Gastrocnemius medialis (tissue), 4 donors: ENCODE data around the gene VAV2. TPM values are rescaled to one million over a fixed set of nuclear protein-coding genes. Genes with fewer than 3 reads are reported as not detected.

Source experiments
- ATAC-seq, 2 donors: fragments of 150-250 bp; one replicate each; pipeline ENCODE4 v1.9.1; 2016
- DNase-seq, 2 donors: peaks; one replicate each; pipeline ENCODE4 v3.0.0-alpha.2; 2019
- H3K27ac ChIP-seq, 4 donors: fragments of 200-600 bp; sonication (generic); 1 replicate in 1 of 4; 2 replicates in 3 of 4; pipeline ENCODE4 v1.5.1; 2016 to 2018; ENCODE audit warnings: mild to moderate bottlenecking in 2 of 4, moderate library complexity in 1 of 4
- H3K27me3 ChIP-seq, 3 donors: fragments of 200-600 bp; sonication (generic) in 2 of 3; 1 replicate in 1 of 3; 2 replicates in 2 of 3; pipeline versions ENCODE4 v1.5.1 to v1.6.0; 2016 to 2019; ENCODE audit warnings: mild to moderate bottlenecking in 1 of 3, moderate library complexity in 1 of 3
- H3K36me3 ChIP-seq, 2 donors: fragments of 200-600 bp; sonication (generic) in 1 of 2; one replicate each; pipeline ENCODE4 v1.5.1; 2017 to 2018
- H3K4me1 ChIP-seq, 2 donors: fragments of 200-600 bp; sonication (generic) in 1 of 2; one replicate each; pipeline ENCODE4 v1.5.1; 2016 to 2017; ENCODE audit warnings: mild to moderate bottlenecking in 2 of 2
- H3K4me3 ChIP-seq, 4 donors: fragments of 200-600 bp; sonication (generic) in 3 of 4; 1 replicate in 1 of 4; 2 replicates in 3 of 4; pipeline ENCODE4 v1.5.1; 2016 to 2019; ENCODE audit warnings: mild to moderate bottlenecking in 2 of 4
- H3K9me3 ChIP-seq, 3 donors: fragments of 200-600 bp; sonication (generic) in 2 of 3; 1 replicate in 1 of 3; 2 replicates in 2 of 3; pipeline ENCODE4 v1.5.1; 2016 to 2019
- POLR2A ChIP-seq, 2 donors: fragments of 450-650 bp; IDR thresholded peaks; one replicate each; pipeline ENCODE4 v1.6.1; 2017; ENCODE audit warnings: antibody characterized with exemption in 2 of 2, mild to moderate bottlenecking in 2 of 2, moderate library complexity in 2 of 2
- in situ Hi-C, 4 donors: fragments of 200-750 bp; cut with MboI; loops; one replicate each; pipeline versions ENCODE4 v1.15.0 to v1.8.0; 2017; ENCODE audit warnings: low sequenced_read_pairs in 4 of 4
- intact Hi-C: fragments of 100-400 bp; cut with DNase I; formaldehyde crosslinking; loops from one replicate; pipeline ENCODE4 v1.15.1; 2023; ENCODE audit warnings: low total_unique reads
- total RNA-seq, 4 donors: library from RNA; depleted of rRNA; stranded (reverse); fragments of >200 nt; gene quantifications; one replicate each; pipeline versions ENCODE4 v1.1.0 to v1.2.3, GENCODE V29; 2016
- TF ChIP-seq, protein P1 (sequence below), 5 experiments: fragments of 450-650 bp in 3 of 5; fragments of 200-600 bp in 2 of 5; sonication (generic) in 2 of 5; IDR thresholded peaks in 4 of 5; conservative IDR thresholded peaks in 1 of 5; 1 replicate in 4 of 5; 2 replicates in 1 of 5; pipeline ENCODE4 v1.5.1; 2016 to 2019; ENCODE audit warnings: antibody characterized with exemption in 5 of 5, mild to moderate bottlenecking in 3 of 5, moderate library complexity in 3 of 5

VAV2 gene
- total RNA-seq, 4 donors from 2014 or later: 0.51 to 1.2 (median 0.97) TPM

DNA sequence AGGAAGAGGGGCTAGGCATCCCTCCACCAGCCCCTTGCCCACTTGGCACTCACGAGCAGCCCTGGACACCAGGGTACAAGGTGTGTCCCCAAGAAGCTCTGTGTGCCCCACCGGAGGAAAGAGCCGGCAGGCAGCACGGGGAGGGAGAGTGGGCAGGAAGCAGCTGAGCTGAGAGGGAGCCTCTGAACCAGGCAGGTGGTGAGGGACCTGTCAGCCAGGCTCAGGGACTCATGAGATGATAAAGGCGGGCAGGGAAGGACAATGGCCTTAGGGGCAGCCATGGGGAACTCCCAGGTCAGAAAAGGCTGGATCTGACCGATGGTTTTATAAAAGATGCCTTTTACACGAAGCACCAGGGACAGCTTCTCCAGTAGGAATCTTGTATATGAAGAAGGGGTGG, 112.0 kb downstream of the VAV2 start:
- no peaks in the 10 kb centered on the region for H3K9me3 ChIP-seq

DNA sequence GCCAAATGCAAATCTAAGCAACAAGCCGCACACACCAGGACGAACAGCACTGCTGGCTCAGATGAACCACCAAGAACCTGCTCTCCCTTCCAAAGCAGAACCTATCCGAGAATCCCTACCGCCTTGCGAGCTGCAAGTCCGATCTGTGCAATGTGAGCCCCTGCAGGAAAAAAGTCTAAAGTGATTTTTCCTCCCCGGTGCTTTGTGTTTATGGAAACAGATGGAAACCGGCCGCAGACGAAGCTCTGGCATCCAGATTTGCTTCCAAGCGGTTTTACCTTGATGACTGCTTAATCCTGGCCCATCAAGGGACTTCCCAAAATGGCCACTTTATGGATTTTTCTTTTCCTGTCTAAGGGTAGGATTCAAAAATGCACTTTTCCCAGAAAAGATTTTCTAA, 112.5 kb downstream of the VAV2 start:
- Histone ChIP-seq H3K9me3 (no peaks in the 10 kb centered on the region), H3K27ac (no peak overlapping the region), H3K4me1 (no peaks in the 10 kb centered on the region), H3K27me3 (no peaks in the 10 kb centered on the region), H3K4me3 (no peak overlapping the region), H3K36me3 (no peaks in the 10 kb centered on the region)
- no peak for ATAC-seq
- no peak for DNase-seq
- intact Hi-C loops: no loop called here
- in situ Hi-C loops: no loop called here
- TF ChIP-seq, protein P1, sequence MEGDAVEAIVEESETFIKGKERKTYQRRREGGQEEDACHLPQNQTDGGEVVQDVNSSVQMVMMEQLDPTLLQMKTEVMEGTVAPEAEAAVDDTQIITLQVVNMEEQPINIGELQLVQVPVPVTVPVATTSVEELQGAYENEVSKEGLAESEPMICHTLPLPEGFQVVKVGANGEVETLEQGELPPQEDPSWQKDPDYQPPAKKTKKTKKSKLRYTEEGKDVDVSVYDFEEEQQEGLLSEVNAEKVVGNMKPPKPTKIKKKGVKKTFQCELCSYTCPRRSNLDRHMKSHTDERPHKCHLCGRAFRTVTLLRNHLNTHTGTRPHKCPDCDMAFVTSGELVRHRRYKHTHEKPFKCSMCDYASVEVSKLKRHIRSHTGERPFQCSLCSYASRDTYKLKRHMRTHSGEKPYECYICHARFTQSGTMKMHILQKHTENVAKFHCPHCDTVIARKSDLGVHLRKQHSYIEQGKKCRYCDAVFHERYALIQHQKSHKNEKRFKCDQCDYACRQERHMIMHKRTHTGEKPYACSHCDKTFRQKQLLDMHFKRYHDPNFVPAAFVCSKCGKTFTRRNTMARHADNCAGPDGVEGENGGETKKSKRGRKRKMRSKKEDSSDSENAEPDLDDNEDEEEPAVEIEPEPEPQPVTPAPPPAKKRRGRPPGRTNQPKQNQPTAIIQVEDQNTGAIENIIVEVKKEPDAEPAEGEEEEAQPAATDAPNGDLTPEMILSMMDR (IDR thresholded peaks at IDR 0.05 in 4 of 5, conservative IDR thresholded peaks at IDR 0.05 in 1 of 5): no peak
- no peak for TF ChIP-seq POLR2A (IDR thresholded peaks at IDR 0.05)

More for the DNA sequence above, 112.0 kb downstream of the VAV2 start:
- Histone ChIP-seq H3K36me3 (no peaks in the 10 kb centered on the region), H3K4me1 (no peaks in the 10 kb centered on the region), H3K27me3 (no peaks in the 10 kb centered on the region), H3K27ac (no peak overlapping the region), H3K4me3 (no peak overlapping the region)
- TF ChIP-seq, protein P1 (IDR thresholded peaks at IDR 0.05 in 4 of 5, conservative IDR thresholded peaks at IDR 0.05 in 1 of 5): no peak
- TF ChIP-seq POLR2A (IDR thresholded peaks at IDR 0.05): no peak
- in situ Hi-C loops (no loop called here), intact Hi-C loops (no loop called here)
- ATAC-seq (no peak), DNase-seq (no peak)

DNA sequence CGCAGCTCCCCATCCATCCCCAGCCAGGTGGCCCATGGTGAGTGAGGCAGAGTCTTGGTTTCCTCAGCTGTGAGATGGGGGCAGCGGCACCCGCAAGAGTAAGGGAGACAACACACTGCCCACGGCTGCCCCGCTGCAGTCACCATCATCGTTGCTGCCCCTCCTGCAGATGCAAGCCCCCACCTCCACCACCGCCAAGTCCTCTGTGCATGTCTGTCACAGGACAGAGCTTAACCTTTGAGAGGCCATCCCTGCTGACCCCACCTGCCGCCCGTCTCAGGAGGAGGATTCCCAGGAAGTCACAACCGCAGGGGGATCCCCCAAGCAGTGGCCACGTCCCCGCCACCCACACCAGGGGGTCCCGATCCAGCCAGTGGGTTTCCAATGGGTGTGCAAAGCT, 113.7 kb downstream of the VAV2 start:
- DNase-seq (no peak), ATAC-seq (no peak)
- Histone ChIP-seq H3K27ac (no peak overlapping the region), H3K27me3 (no peaks in the 10 kb centered on the region), H3K36me3 (no peaks in the 10 kb centered on the region), H3K9me3 (no peaks in the 10 kb centered on the region), H3K4me1 (no peaks in the 10 kb centered on the region), H3K4me3 (no peak overlapping the region)
- in situ Hi-C loops (no loop called here), intact Hi-C loops (no loop called here)
- TF ChIP-seq, protein P1 (IDR thresholded peaks at IDR 0.05 in 4 of 5, conservative IDR thresholded peaks at IDR 0.05 in 1 of 5): no peak
- TF ChIP-seq POLR2A (IDR thresholded peaks at IDR 0.05): no peak

DNA sequence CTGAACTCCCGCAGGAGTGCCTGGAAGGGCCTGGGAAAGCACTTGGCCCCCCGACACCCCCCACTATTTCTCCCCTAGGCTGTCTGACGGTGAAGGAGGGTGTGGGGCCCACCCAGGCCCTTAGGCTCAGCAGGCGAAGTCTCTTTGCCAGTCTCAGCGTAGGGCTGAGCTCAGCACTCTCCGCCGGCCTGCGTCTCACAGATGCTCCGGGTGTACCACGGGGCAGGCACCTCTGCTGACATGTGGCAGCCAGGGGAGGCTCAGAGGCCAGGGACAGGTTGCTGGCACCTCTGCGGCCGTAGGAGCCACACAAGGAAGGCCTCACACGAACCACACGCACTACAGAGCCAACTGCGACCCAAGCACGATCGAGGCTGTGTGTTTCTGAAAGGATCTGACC, 114.2 kb downstream of the VAV2 start:
- H3K4me3 ChIP-seq: no peak overlapping the region
- no peaks in the 10 kb centered on the region for H3K36me3 ChIP-seq
- in situ Hi-C loops: no loop called here
- intact Hi-C loops: no loop called here
- ATAC-seq: no peak
- no peaks in the 10 kb centered on the region for H3K9me3 ChIP-seq
- TF ChIP-seq POLR2A (IDR thresholded peaks at IDR 0.05): no peak
- TF ChIP-seq, protein P1 (IDR thresholded peaks at IDR 0.05 in 4 of 5, conservative IDR thresholded peaks at IDR 0.05 in 1 of 5): no peak
- DNase-seq: no peak
- H3K27ac ChIP-seq: no peak overlapping the region
- H3K27me3 ChIP-seq: no peaks in the 10 kb centered on the region
- H3K4me1 ChIP-seq: no peaks in the 10 kb centered on the region

DNA sequence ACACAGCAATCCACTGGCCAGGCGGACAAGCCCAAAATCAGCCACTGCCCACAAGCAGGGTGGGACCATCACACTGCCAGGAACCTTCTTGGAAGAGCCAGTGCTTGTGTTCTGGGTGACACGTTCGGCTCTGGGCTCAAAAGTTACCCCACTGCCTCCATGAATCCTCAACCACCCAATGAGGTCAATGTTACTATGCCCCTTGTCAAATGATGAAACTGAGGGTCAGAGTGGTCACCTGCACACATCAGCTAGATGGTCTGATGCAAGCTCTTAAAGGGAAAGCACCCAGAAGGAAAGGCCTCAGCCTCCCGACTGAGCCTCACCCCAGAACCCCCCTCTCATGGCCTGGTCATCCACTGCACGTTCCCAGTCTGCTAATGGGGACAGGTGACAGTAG, 114.8 kb downstream of the VAV2 start:
- in situ Hi-C loops (no loop called here), intact Hi-C loops (no loop called here)
- no peak overlapping the region for H3K4me3 ChIP-seq
- ATAC-seq: no peak
- no peaks in the 10 kb centered on the region for H3K36me3 ChIP-seq
- H3K27me3 ChIP-seq: no peaks in the 10 kb centered on the region
- no peaks in the 10 kb centered on the region for H3K9me3 ChIP-seq
- H3K4me1 ChIP-seq: no peaks in the 10 kb centered on the region
- no peak overlapping the region for H3K27ac ChIP-seq
- no peak for TF ChIP-seq POLR2A (IDR thresholded peaks at IDR 0.05)
- TF ChIP-seq, protein P1 (IDR thresholded peaks at IDR 0.05 in 4 of 5, conservative IDR thresholded peaks at IDR 0.05 in 1 of 5): no peak
- DNase-seq: no peak
